Suprapubic skin (tissue), 4 donors: ENCODE measurements around the gene ADAT2.

Experiments used
- CTCF ChIP-seq, 2 donors: fragments of 200-600 bp in 1 of 2; fragments of 450-650 bp in 1 of 2; sonication (generic) in 1 of 2; IDR thresholded peaks; one replicate each; pipeline ENCODE4 v1.5.1; 2016 to 2019; ENCODE audit warnings: antibody characterized with exemption in 2 of 2, mild to moderate bottlenecking in 1 of 2, moderate library complexity in 1 of 2
- EP300 ChIP-seq: sonication (generic); formaldehyde crosslinking; IDR thresholded peaks from one replicate; pipeline ENCODE4 v1.6.1; 2017; ENCODE audit warnings: antibody characterized with exemption
- POLR2A ChIP-seq, 2 donors: fragments of 450-650 bp; IDR thresholded peaks; one replicate each; pipeline ENCODE4 v1.6.1; 2017; ENCODE audit warnings: antibody characterized with exemption in 2 of 2, mild to moderate bottlenecking in 2 of 2, moderate library complexity in 2 of 2
- POLR2AphosphoS5 ChIP-seq, 3 donors: sonication (generic); formaldehyde crosslinking; IDR thresholded peaks; one replicate each; pipeline ENCODE4 v1.6.1; 2017; ENCODE audit warnings: antibody characterized with exemption in 3 of 3

GRCh38 chr6:143476545-143476944 is 26.1 kb upstream of the ADAT2 start:
- TF ChIP-seq CTCF (IDR thresholded peaks at IDR 0.05), result no peak
- no peak for TF ChIP-seq POLR2AphosphoS5 (IDR thresholded peaks at IDR 0.05)
- TF ChIP-seq POLR2A (IDR thresholded peaks at IDR 0.05), result no peak
- no peak for TF ChIP-seq EP300
